HCT116 (cell line): ENCODE data around the gene THSD4. TPM values are rescaled to one million over a fixed set of nuclear protein-coding genes. Genes with fewer than 3 reads are reported as not detected.

Experiments used
- ATAC-seq: fragments of 200-7000 bp; cut with Tn5 transposase; 2 replicates; pipeline ENCODE4 v1.9.1; 2020; ENCODE audit warnings: mild to moderate bottlenecking, moderate library complexity
- BruUV-seq: library from RNA; stranded (reverse); fragments of 400-500 nt; replicated peaks from 2 replicates; lab custom pipeline; 2021; lab: Mats Ljungman, UMichigan
- CTCF ChIA-PET: fragments of 300-600 bp; sonication (Branson Sonifier 250); formaldehyde crosslinking; loops from one replicate; lab custom pipeline; 2021; ENCODE audit warnings: antibody characterized with exemption; lab: Charles Lee
- POLR2A ChIA-PET: fragments of 300-600, 350-600 bp; sonication (Branson Sonifier 250); formaldehyde crosslinking; loops from one replicate; lab custom pipeline; 2021; ENCODE audit warnings: antibody characterized with exemption; lab: Charles Lee
- RAD21 ChIA-PET, 2 experiments: fragments of 300-600 bp; sonication (Branson Sonifier 250); formaldehyde crosslinking; loops; one replicate each; lab custom pipeline; 2023; ENCODE audit warnings: low total read pairs in 2 of 2; ENCODE audit not compliant: uncharacterized antibody in 2 of 2, unreplicated experiment in 2 of 2, low non-redundant PET in 1 of 2; lab: Charles Lee
- DNase-seq: peaks from one replicate; pipeline ENCODE4 v3.0.0-alpha.2; 2010; ENCODE audit warnings: low read depth, low spot score
- H2AFZ ChIP-seq: fragments of 200-600 bp; shearing (Covaris generic), sonication (generic); 2 replicates; pipeline ENCODE4 v1.6.1; 2017; ENCODE audit warnings: low read depth, mixed run types, mixed read lengths, antibody characterized with exemption, low read length; ENCODE audit not compliant: poor library complexity, severe bottlenecking
- H3K27ac ChIP-seq: 2 replicates; pipeline ENCODE4 v1.5.1; 2012; ENCODE audit warnings: low read depth, low read length
- H3K27me3 ChIP-seq: fragments of 200-600 bp; sonication (generic); 2 replicates; pipeline ENCODE4 v1.6.1; 2016; ENCODE audit warnings: mixed run types, low read length, mixed read lengths; ENCODE audit not compliant: insufficient read depth
- H3K36me3 ChIP-seq, 2 experiments: fragments of 200-500 bp in 1 of 2; fragments of 200-600 bp in 1 of 2; sonication (Bioruptor generic) in 1 of 2; sonication (generic) in 1 of 2; 2 replicates each; pipeline versions ENCODE4 v1.5.1 to v1.6.1; 2014 to 2016; ENCODE audit warnings: low read length in 2 of 2, inconsistent platforms in 1 of 2, mixed read lengths in 1 of 2, mixed run types in 1 of 2; ENCODE audit not compliant: insufficient read depth in 2 of 2, control insufficient read depth in 1 of 2
- H3K4me1 ChIP-seq, 2 experiments: fragments of 200-600 bp in 1 of 2; sonication (generic) in 1 of 2; 2 replicates each; pipeline versions ENCODE4 v1.5.1 to v1.6.1; 2012 to 2017; ENCODE audit warnings: low read length in 2 of 2, inconsistent platforms in 1 of 2, mild to moderate bottlenecking in 1 of 2, mixed read lengths in 1 of 2, mixed run types in 1 of 2, moderate library complexity in 1 of 2; ENCODE audit not compliant: insufficient read depth in 2 of 2, control insufficient read depth in 1 of 2
- H3K4me2 ChIP-seq: fragments of 200-600 bp; sonication (generic); 2 replicates; pipeline ENCODE4 v1.6.1; 2017; ENCODE audit warnings: mixed run types, low read length, mixed read lengths
- H3K4me3 ChIP-seq, 2 experiments: fragments of 200-600 bp in 1 of 2; sonication (generic) in 1 of 2; replicated peaks in 1 of 2; 2 replicates each; pipeline ENCODE4 v1.5.1; 2011 to 2016; ENCODE audit warnings: low read length in 2 of 2, control low read depth in 1 of 2, low read depth in 1 of 2, mild to moderate bottlenecking in 1 of 2, mixed read lengths in 1 of 2, mixed run types in 1 of 2
- H3K79me2 ChIP-seq: fragments of 200-600 bp; sonication (generic); 2 replicates; pipeline ENCODE4 v1.6.1; 2017; ENCODE audit warnings: mild to moderate bottlenecking, mixed run types, low read length, moderate library complexity, mixed read lengths; ENCODE audit not compliant: insufficient read depth
- H3K9ac ChIP-seq: fragments of 200-600 bp; sonication (generic); 2 replicates; pipeline ENCODE4 v1.6.1; 2016; ENCODE audit warnings: low read length, mixed read lengths
- H3K9me2 ChIP-seq: fragments of 200-600 bp; sonication (generic), shearing (Covaris generic); 2 replicates; pipeline ENCODE4 v1.6.1; 2017; ENCODE audit warnings: mixed run types, mild to moderate bottlenecking, moderate library complexity; ENCODE audit not compliant: insufficient read depth
- H3K9me3 ChIP-seq, 2 experiments: fragments of 200-500 bp in 1 of 2; fragments of 200-600 bp in 1 of 2; sonication (Bioruptor generic) in 1 of 2; sonication (generic) in 1 of 2; 2 replicates each; pipeline ENCODE4 v1.6.1; 2014 to 2017; ENCODE audit warnings: low read length in 2 of 2, mixed read lengths in 2 of 2, inconsistent platforms in 1 of 2, low read depth in 1 of 2, mild to moderate bottlenecking in 1 of 2, mixed run types in 1 of 2, moderate library complexity in 1 of 2; ENCODE audit not compliant: control insufficient read depth in 1 of 2, insufficient read depth in 1 of 2
- H4K20me1 ChIP-seq: fragments of 200-600 bp; sonication (generic), shearing (Covaris generic); 2 replicates; pipeline ENCODE4 v1.6.1; 2017; ENCODE audit warnings: mixed run types, mild to moderate bottlenecking, moderate library complexity; ENCODE audit not compliant: insufficient read depth
- CEBPB ChIP-seq: IDR thresholded peaks from 2 replicates; pipeline ENCODE4 v1.6.1; 2012; ENCODE audit warnings: low read depth
- EGR1 ChIP-seq: IDR thresholded peaks from 2 replicates; pipeline ENCODE4 v1.6.1; 2012; ENCODE audit warnings: low read depth
- JUND ChIP-seq: IDR thresholded peaks from 2 replicates; pipeline ENCODE4 v1.6.1; 2012
- SRF ChIP-seq: IDR thresholded peaks from 2 replicates; pipeline ENCODE4 v1.6.1; 2012; ENCODE audit warnings: low read depth
- intact Hi-C: fragments of 100-400 bp; cut with micrococcal nuclease; formaldehyde crosslinking; loops from 2 replicates; pipeline ENCODE4 v1.10.0; 2022
- total RNA-seq: library from RNA; stranded (reverse); gene quantifications from one replicate; pipeline ENCODE4 v1.2.1, GENCODE V29; 2021; ENCODE audit not compliant: unreplicated experiment
- TF ChIP-seq, protein P1 (sequence below): IDR thresholded peaks from 2 replicates; pipeline ENCODE4 v1.6.1; 2011; ENCODE audit warnings: mild to moderate bottlenecking, low read length, moderate library complexity; ENCODE audit not compliant: insufficient replicate concordance; ENCODE audit errors: extremely low read depth

Gene THSD4
- total RNA-seq, 1 experiment from 2014 or later, result 30.5 TPM

DNA sequence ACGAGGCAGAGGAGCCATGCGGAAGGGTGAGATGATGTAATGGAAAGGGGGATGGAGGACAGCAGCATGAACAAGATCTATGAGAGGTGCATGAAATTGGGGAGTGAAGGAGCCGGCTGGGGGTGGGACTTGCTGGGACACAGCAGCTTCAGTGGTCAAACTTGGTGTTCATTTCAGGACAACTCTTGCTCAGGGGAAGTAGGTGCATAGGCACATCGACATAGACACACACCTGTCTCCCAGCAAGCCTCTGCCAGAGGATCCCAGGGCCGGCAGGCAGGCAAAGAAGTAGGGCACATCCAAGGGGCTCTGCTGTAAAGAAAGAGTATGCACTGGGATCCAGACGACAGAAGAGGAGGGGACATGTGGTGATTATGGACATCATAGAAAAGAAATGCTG is 582.0 kb downstream of the THSD4 start:
- Histone ChIP-seq H3K27me3 (no peaks in the 10 kb centered on the region), H3K4me2 (no peak overlapping the region), H3K9ac (no peak overlapping the region), H3K36me3 (no peaks in the 10 kb centered on the region), H3K4me1 (no peaks in the 10 kb centered on the region), H3K27ac (no peak overlapping the region), H4K20me1 (no peaks in the 10 kb centered on the region), H3K9me2 (no peaks in the 10 kb centered on the region), H3K4me3 (no peak overlapping the region), H3K9me3 (no peaks in the 10 kb centered on the region), H2AFZ (no peak overlapping the region), H3K79me2 (no peaks in the 10 kb centered on the region)
- DNase-seq (no peak), ATAC-seq (no peak)
- intact Hi-C loops, result no loop called here
- CTCF ChIA-PET, result no interaction called here
- RAD21 ChIA-PET, result no interaction called here
- POLR2A ChIA-PET, result no interaction called here
- no TSS peak for BruUV-seq
- no peak for TF ChIP-seq SRF
- TF ChIP-seq JUND, result no peak
- TF ChIP-seq, protein P1, sequence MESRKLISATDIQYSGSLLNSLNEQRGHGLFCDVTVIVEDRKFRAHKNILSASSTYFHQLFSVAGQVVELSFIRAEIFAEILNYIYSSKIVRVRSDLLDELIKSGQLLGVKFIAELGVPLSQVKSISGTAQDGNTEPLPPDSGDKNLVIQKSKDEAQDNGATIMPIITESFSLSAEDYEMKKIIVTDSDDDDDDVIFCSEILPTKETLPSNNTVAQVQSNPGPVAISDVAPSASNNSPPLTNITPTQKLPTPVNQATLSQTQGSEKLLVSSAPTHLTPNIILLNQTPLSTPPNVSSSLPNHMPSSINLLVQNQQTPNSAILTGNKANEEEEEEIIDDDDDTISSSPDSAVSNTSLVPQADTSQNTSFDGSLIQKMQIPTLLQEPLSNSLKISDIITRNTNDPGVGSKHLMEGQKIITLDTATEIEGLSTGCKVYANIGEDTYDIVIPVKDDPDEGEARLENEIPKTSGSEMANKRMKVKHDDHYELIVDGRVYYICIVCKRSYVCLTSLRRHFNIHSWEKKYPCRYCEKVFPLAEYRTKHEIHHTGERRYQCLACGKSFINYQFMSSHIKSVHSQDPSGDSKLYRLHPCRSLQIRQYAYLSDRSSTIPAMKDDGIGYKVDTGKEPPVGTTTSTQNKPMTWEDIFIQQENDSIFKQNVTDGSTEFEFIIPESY, result no peak

- Histone ChIP-seq H2AFZ (no peak overlapping the region), H3K79me2 (no peaks in the 10 kb centered on the region), H3K9me3 (no peaks in the 10 kb centered on the region), H3K27me3 (no peaks in the 10 kb centered on the region), H3K9ac (no peak overlapping the region), H4K20me1 (no peaks in the 10 kb centered on the region), H3K27ac (no peak overlapping the region), H3K4me1 (no peaks in the 10 kb centered on the region), H3K4me2 (no peak overlapping the region), H3K4me3 (no peak overlapping the region), H3K9me2 (no peaks in the 10 kb centered on the region)
- ChIA-PET CTCF (no interaction called here), POLR2A (no interaction called here), RAD21 (no interaction called here)
- intact Hi-C loops, result no loop called here
- ATAC-seq, result no peak
- no peak for TF ChIP-seq EGR1
- no peak for TF ChIP-seq CEBPB
- TF ChIP-seq, all 23 proteins: peak for 0
- no TSS peak for BruUV-seq
- no peak for DNase-seq
- no peaks in the 10 kb centered on the region for H3K36me3 ChIP-seq
Measured at GRCh38 chr15:71698030-71698429, 582.8 kb downstream of the THSD4 start.
